Retina (tissue), 1 donor: Measurements from ENCODE around the gene PCDHGA6.
"Not testable (repeated sequence)": the region's sequence is repeated elsewhere in the genome, so short reads cannot be mapped to it uniquely, and the experiment has no call there.

Experiments used
- DNase-seq: peaks from one replicate; pipeline ENCODE4 v3.0.0-alpha.2; 2016

Gene PCDHGA6

GRCh38 chr5:141360685-141361084, 13.0 kb upstream of the PCDHGA6 start:
- DNase-seq = no peak

GRCh38 chr5:141362719-141363118, 11.0 kb upstream of the PCDHGA6 start:
- DNase-seq = no peak

GRCh38 chr5:141363952-141364660, 9.6 kb upstream of the PCDHGA6 start, which contains the start of gene PCDHGA5:
Gene PCDHGA5, plus strand, starts transcription at chr5:141364162. Its CDS starts 169 bp downstream, at chr5:141364331.
- peak; percentile 26 for DNase-seq

- DNase-seq = no peak
Measured at GRCh38 chr5:141366016-141366896, 7.4 kb upstream of the PCDHGA6 start.

GRCh38 chr5:141369994-141370848, 3.5 kb upstream of the PCDHGA6 start, which contains the start of gene PCDHGB3:
Gene PCDHGB3, plus strand, starts transcription at chr5:141370242. Its CDS starts 153 bp downstream, at chr5:141370395.
- DNase-seq = no peak

- no peak for DNase-seq
Measured at GRCh38 chr5:141371572-141372475, 1.9 kb upstream of the PCDHGA6 start.

- no peak for DNase-seq
Measured at GRCh38 chr5:141374627-141375026, 936 bp downstream of the PCDHGA6 start.

GRCh38 chr5:141375444-141376155, 1.9 kb downstream of the PCDHGA6 start:
- DNase-seq = not testable (repeated sequence)

- no peak for DNase-seq
Measured at GRCh38 chr5:141382469-141383294, 9.0 kb downstream of the PCDHGA6 start, which contains the start of gene PCDHGA7. Gene PCDHGA7, plus strand, starts transcription at chr5:141382742. Its CDS starts 158 bp downstream, at chr5:141382900.

- DNase-seq = no peak
Measured at GRCh38 chr5:141383345-141383744, 9.7 kb downstream of the PCDHGA6 start.

GRCh38 chr5:141384471-141385267, 11.0 kb downstream of the PCDHGA6 start:
- DNase-seq = no peak

GRCh38 chr5:141387557-141388311, 14.0 kb downstream of the PCDHGA6 start, which contains the start of gene PCDHGB4:
Gene PCDHGB4, plus strand, starts transcription at chr5:141387698. Its CDS starts 187 bp downstream, at chr5:141387885.
- DNase-seq = peak; percentile 22

GRCh38 chr5:141388661-141389060, 15.0 kb downstream of the PCDHGA6 start:
- DNase-seq = no peak

- no peak for DNase-seq
Measured at GRCh38 chr5:141389153-141390042, 15.7 kb downstream of the PCDHGA6 start.

GRCh38 chr5:141392429-141393198, 18.9 kb downstream of the PCDHGA6 start, which contains the start of gene PCDHGA8:
Gene PCDHGA8, plus strand, starts transcription at chr5:141392633. Its CDS starts 181 bp downstream, at chr5:141392814.
- no peak for DNase-seq

GRCh38 chr5:141393267-141393666, 19.6 kb downstream of the PCDHGA6 start:
- DNase-seq = no peak
